Nephron progenitor cell (in vitro differentiated cells): ENCODE data around the gene KDM8.
"Not testable (repeated sequence)": the region's sequence is repeated elsewhere in the genome, so short reads cannot be mapped to it uniquely, and the experiment has no call there.

Source experiments
- DNase-seq: peaks from one replicate; pipeline ENCODE4 v3.0.0; 2021
- H3K27ac Mint-ChIP-seq: 2 replicates; pipeline ENCODE4 v1.8.0; 2021; ENCODE audit warnings: mild to moderate bottlenecking, moderate library complexity, mixed read lengths
- H3K27me3 Mint-ChIP-seq: 2 replicates; pipeline ENCODE4 v1.8.0; 2021; ENCODE audit warnings: mild to moderate bottlenecking, low read depth, mixed read lengths; ENCODE audit not compliant: poor library complexity
- H3K36me3 Mint-ChIP-seq: 2 replicates; pipeline ENCODE4 v1.8.0; 2021; ENCODE audit warnings: low read depth, mixed read lengths
- H3K4me1 Mint-ChIP-seq: 2 replicates; pipeline ENCODE4 v1.8.0; 2021; ENCODE audit warnings: mixed read lengths
- H3K4me3 Mint-ChIP-seq: 2 replicates; pipeline ENCODE4 v1.8.0; 2021; ENCODE audit warnings: mild to moderate bottlenecking, moderate library complexity, mixed read lengths
- H3K9me3 Mint-ChIP-seq: 2 replicates; pipeline ENCODE4 v1.8.0; 2021; ENCODE audit warnings: mild to moderate bottlenecking, moderate library complexity, mixed read lengths
- TF ChIP-seq, protein P1 (sequence below): fragments of 200-600 bp; sonication (generic); IDR thresholded peaks from 2 replicates; pipeline ENCODE4 v1.5.0; 2021; ENCODE audit warnings: antibody characterized with exemption

Gene KDM8

DNA sequence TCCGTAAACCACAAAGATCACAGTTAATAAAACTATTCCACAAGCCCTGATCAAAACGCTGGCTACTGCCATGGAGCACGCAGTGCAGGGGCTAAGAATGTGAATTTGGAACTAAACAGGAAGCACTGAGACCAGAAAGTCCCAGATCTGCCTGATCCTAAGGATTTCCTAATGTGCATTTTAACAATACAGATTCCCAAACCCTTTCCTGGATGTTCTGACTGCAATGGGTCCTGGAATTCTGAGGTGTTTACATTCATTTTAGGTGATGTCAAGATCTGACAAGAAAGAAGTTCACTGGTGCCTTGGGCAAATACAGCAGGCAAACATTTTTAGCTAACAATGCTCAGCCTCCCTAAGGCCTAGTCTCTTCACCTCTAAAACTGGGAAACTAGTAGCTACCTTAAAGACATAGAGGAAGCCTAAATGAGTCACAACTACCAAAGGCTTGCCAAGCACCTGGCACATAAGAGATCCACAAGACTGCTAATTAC lies 55.0 kb downstream of the KDM8 start:
- H3K9me3 Mint-ChIP-seq: peaks cover 4% of the 10 kb centered on the region
- no peak overlapping the region for H3K4me3 Mint-ChIP-seq
- TF ChIP-seq, protein P1, sequence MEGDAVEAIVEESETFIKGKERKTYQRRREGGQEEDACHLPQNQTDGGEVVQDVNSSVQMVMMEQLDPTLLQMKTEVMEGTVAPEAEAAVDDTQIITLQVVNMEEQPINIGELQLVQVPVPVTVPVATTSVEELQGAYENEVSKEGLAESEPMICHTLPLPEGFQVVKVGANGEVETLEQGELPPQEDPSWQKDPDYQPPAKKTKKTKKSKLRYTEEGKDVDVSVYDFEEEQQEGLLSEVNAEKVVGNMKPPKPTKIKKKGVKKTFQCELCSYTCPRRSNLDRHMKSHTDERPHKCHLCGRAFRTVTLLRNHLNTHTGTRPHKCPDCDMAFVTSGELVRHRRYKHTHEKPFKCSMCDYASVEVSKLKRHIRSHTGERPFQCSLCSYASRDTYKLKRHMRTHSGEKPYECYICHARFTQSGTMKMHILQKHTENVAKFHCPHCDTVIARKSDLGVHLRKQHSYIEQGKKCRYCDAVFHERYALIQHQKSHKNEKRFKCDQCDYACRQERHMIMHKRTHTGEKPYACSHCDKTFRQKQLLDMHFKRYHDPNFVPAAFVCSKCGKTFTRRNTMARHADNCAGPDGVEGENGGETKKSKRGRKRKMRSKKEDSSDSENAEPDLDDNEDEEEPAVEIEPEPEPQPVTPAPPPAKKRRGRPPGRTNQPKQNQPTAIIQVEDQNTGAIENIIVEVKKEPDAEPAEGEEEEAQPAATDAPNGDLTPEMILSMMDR: no peak
- H3K4me1 Mint-ChIP-seq: peaks cover 4% of the 10 kb centered on the region
- H3K27me3 Mint-ChIP-seq: no peaks in the 10 kb centered on the region
- H3K36me3 Mint-ChIP-seq: peaks cover 18% of the 10 kb centered on the region
- no peak for DNase-seq
- H3K27ac Mint-ChIP-seq: no peak overlapping the region

DNA sequence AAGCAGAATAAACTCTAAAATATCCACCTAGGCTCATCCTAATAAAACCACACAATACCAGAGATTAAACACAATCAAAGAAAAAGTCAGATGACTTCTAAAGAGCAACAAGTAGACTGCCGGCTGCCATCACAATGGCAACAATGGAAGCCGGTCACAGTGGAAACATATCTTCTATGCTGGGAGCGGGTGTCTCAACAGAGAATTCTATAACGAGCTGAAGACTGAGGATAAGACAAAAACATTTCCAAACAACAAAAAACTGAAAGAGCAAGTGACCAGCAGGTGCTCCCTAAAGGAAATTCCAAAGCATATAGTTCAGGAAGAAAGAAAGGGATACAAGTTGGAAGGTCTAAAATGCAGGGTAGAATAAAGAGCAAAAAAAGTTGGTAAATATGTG lies 56.4 kb downstream of the KDM8 start:
- H3K4me3 Mint-ChIP-seq: no peak overlapping the region
- DNase-seq: no peak
- H3K9me3 Mint-ChIP-seq: peaks cover 4% of the 10 kb centered on the region
- H3K36me3 Mint-ChIP-seq: peaks cover 12% of the 10 kb centered on the region
- H3K27ac Mint-ChIP-seq: no peak overlapping the region
- TF ChIP-seq, protein P1: no peak
- H3K4me1 Mint-ChIP-seq: peaks cover 4% of the 10 kb centered on the region
- peaks cover 4% of the 10 kb centered on the region for H3K27me3 Mint-ChIP-seq

DNA sequence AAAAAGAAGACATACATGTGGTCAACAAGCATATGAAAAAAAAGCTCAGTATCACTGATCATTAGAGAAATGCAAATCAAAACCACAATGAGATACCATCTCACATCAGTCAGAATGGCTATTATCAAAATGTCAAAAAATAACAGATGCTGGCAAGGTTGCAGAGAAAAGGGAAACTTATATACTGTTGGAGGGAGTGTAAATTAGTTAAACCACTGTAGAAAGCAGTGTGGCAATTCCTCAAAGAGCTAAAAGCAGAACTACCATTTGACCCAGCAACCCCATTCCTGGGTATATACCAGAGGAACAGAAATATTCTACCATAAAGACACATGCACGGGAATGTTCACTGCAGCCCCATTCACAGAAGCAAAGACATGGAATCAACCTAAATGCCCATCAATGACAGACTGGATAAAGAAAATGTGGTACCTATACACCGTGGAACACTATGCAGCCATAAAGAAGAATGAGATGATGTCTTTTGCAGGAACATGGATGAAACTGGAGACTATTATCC lies 59.6 kb downstream of the KDM8 start:
- not testable (repeated sequence) for DNase-seq, H3K4me3 Mint-ChIP-seq, H3K36me3 Mint-ChIP-seq, H3K4me1 Mint-ChIP-seq, H3K9me3 Mint-ChIP-seq, H3K27me3 Mint-ChIP-seq, H3K27ac Mint-ChIP-seq

DNA sequence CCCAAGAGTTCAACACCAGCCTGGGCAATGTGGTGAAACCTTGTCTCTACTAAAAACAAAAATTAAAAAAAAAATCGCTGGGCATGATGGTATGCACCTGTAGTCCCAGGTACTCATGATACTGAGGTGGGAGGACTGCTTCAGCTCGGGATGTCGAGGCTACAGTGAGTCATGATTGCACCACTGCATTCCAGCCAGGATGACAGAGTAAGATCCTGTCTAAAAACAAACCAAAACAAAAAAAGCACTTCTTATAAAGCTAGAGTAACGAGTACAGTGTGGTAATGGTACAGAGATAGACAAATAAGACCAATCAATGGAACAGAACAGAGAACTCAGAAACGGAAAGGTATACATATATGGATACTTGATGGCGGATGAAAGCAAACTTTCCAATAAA lies 60.8 kb downstream of the KDM8 start:
- Mint-ChIP-seq H3K27me3 (peaks cover 11% of the 10 kb centered on the region), H3K4me1 (peaks cover 8% of the 10 kb centered on the region), H3K9me3 (peaks cover 4% of the 10 kb centered on the region), H3K27ac (no peak overlapping the region), H3K4me3 (no peak overlapping the region), H3K36me3 (no peaks in the 10 kb centered on the region)
- no peak for DNase-seq
- TF ChIP-seq, protein P1: no peak

DNA sequence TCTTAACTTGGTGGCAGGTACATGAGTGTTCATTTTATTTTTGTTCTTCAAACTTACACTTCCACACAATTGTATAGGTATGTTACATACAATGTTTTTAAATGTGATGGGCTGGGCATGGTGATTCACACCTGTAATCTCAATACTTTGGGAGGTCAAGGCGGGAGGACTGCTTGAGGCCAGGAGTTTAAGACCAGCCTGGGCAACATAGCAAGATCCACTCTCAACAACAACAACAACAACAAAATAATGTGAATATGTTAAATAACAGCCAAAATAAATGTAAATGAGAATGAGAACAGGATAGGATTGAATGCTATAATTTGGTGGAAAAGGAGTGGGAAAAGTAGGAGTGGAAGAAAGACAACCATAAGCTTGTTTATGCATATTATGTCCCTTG lies 62.7 kb downstream of the KDM8 start:
- Mint-ChIP-seq H3K36me3 (no peaks in the 10 kb centered on the region), H3K27ac (no peak overlapping the region), H3K4me3 (no peak overlapping the region), H3K4me1 (peaks cover 8% of the 10 kb centered on the region), H3K9me3 (peaks cover 7% of the 10 kb centered on the region), H3K27me3 (peaks cover 11% of the 10 kb centered on the region)
- TF ChIP-seq, protein P1: no peak
- DNase-seq: no peak

DNA sequence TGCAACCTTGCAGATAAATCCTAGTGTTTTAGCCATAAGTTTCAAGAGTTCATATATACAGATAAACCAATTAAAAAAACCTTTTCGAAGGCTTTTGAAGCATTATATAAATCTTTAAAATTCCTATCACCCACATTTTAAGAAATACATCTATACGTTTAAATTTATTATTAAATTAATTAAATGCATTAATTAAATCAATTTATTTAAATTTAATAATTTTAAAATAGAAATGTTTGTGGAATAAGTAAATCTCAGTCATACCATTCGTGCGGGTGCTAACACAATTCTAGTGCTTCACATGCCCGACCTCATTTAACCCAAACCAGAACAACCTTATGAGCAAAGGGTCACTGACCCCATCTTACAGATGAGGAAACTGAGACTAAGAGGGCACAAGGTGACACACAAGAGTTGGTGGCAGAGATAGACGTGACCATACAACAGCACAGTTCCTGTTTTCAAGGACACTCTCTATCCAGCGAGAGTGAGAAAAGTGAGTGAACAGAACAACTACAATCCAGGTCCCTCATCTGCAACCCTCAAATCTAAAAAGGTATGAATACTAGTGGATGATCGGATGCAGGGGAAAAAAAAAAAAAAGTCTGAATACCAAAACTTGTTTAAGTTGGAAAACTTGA lies 63.8 kb downstream of the KDM8 start:
- no peak for DNase-seq
- H3K36me3 Mint-ChIP-seq: peaks cover 2% of the 10 kb centered on the region
- H3K4me3 Mint-ChIP-seq: no peak overlapping the region
- peaks cover 6% of the 10 kb centered on the region for H3K4me1 Mint-ChIP-seq
- TF ChIP-seq, protein P1: no peak
- no peak overlapping the region for H3K27ac Mint-ChIP-seq
- peaks cover 11% of the 10 kb centered on the region for H3K27me3 Mint-ChIP-seq
- H3K9me3 Mint-ChIP-seq: peaks cover 9% of the 10 kb centered on the region
